HG03442 (cell line): ENCODE data around the gene RABGGTB.
"Not testable (repeated sequence)": the region's sequence is repeated elsewhere in the genome, so short reads cannot be mapped to it uniquely, and the experiment has no call there.

Experiments
- ATAC-seq: cut with Tn5 transposase; IDR thresholded peaks from one replicate; pipeline ENCODE4 v1.9.1; 2021; ENCODE audit warnings: mild to moderate bottlenecking, moderate library complexity; ENCODE audit not compliant: unreplicated experiment

RABGGTB gene

GRCh38 chr1:75785983-75786853, at the start of gene RABGGTB:
TSS of gene RABGGTB (plus strand) at chr1:75786256. CDS start at chr1:75786272, 16 bp downstream.
- peak; percentile 55 for ATAC-seq

- no peak for ATAC-seq
Observed at GRCh38 chr1:75742047-75742625, 43.9 kb upstream of the RABGGTB start.

- ATAC-seq = peak; percentile 89
Observed at GRCh38 chr1:75745276-75745675, 40.8 kb upstream of the RABGGTB start.

- ATAC-seq = not testable (repeated sequence)
Observed at GRCh38 chr1:75757210-75757609, 28.8 kb upstream of the RABGGTB start.

- ATAC-seq = not testable (repeated sequence)
Observed at GRCh38 chr1:75758543-75758942, 27.5 kb upstream of the RABGGTB start.

GRCh38 chr1:75764057-75764655, 21.9 kb upstream of the RABGGTB start:
- ATAC-seq = no peak

- ATAC-seq = no peak
Observed at GRCh38 chr1:75765697-75766355, 20.2 kb upstream of the RABGGTB start.

GRCh38 chr1:75768016-75768415, 18.0 kb upstream of the RABGGTB start:
- no peak for ATAC-seq

- no peak for ATAC-seq
Observed at GRCh38 chr1:75770761-75771160, 15.3 kb upstream of the RABGGTB start.

GRCh38 chr1:75771978-75772377, 14.1 kb upstream of the RABGGTB start:
- ATAC-seq = no peak

GRCh38 chr1:75777812-75778211, 8.2 kb upstream of the RABGGTB start:
- ATAC-seq = not testable (repeated sequence)

- ATAC-seq = not testable (repeated sequence)
Observed at GRCh38 chr1:75778694-75779093, 7.4 kb upstream of the RABGGTB start.

GRCh38 chr1:75780183-75780582, 5.9 kb upstream of the RABGGTB start:
- not testable (repeated sequence) for ATAC-seq

GRCh38 chr1:75783920-75784319, 2.1 kb upstream of the RABGGTB start:
- ATAC-seq = not testable (repeated sequence)

- ATAC-seq = peak; percentile 15
Observed at GRCh38 chr1:75785320-75785982, 605 bp upstream of the RABGGTB start.

- ATAC-seq = no peak
Observed at GRCh38 chr1:75786901-75787493, 941 bp downstream of the RABGGTB start.

- no peak for ATAC-seq
Observed at GRCh38 chr1:75787524-75787923, 1.5 kb downstream of the RABGGTB start.

- no peak for ATAC-seq
Observed at GRCh38 chr1:75789988-75790387, 3.9 kb downstream of the RABGGTB start.

GRCh38 chr1:75791022-75791421, 5.0 kb downstream of the RABGGTB start:
- no peak for ATAC-seq

- no peak for ATAC-seq
Observed at GRCh38 chr1:75792091-75792490, 6.0 kb downstream of the RABGGTB start.
